GM18508 (cell line): ENCODE results near the gene ZRANB1.

Source experiments
- ATAC-seq: cut with Tn5 transposase; IDR thresholded peaks from one replicate; pipeline ENCODE4 v1.9.1; 2021; ENCODE audit warnings: moderate number of reproducible peaks; ENCODE audit not compliant: insufficient read depth, unreplicated experiment

ZRANB1 gene

DNA sequence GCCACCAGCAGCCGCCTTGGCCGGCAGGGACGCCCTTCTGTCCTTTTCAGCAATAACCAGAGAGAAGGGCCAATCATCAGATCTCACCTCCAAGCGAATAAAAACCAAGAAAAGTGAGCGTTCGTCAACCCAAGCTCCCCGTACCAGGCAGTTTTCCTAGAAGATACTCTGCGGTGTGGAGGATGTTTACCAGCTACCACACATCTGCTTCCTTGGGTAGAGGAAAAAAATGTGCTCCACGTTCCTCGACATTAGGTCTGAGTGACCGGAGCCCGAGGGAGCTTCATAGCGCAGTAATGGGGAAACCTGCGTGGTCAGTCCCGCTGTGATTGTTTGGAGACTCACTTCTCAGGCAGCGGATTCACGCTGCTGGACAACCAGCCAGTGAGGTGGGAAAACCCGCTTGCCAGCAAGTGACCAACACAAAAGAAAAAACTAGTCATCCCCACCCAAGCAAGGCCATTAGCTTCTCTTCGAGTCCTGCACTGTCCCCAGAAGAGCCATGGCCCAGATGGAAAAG is 73.0 kb downstream of the ZRANB1 start:
- ATAC-seq, result no peak

DNA sequence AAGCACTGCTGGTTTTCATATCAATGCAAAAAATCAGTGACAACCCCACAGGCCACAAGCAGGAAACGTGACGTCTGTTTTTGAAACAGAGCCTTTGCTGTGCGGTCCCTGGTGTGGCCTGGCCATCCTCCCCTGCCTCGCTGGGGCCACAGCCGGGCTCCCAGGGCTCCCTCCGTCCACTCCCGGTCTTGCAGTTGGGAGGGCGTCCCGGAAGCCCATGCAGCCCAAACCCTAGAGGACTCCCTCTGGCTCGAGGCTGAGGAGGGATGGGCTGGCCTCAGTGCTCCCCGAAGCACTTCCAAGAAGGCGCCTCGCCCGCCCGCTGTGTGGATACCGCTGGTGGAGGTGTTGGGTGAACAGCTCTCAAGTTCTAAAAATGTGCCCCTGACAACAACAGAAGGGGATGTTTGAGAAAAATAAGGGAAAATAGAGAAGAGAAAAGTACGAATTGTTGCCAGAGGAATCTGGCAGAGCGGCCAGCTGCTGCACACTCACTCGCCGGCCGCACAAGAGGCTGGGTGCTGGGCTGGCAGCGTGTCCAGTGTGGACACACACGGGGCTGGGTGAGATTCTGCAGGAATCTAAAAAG is 73.5 kb downstream of the ZRANB1 start:
- ATAC-seq, result no peak

DNA sequence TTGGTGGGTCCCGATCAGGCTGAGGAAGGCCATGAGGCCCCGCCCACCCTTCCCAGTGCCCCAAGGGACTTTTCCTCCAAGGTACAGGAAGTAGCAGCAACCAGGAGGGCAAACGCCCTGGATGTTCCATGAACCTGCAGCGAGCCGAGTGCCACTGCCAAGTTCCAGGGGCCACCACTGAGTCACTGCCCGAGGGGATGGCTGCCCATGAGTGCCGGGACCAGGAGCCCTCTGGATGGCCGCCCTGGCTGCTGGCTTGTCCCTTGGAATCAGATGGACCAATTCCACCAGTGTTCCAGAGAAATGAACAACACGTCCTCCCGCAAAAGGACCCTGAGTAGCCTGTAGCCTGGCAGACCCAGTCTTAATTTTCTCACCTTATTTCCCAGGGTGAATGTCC is 74.2 kb downstream of the ZRANB1 start:
- ATAC-seq, result no peak

DNA sequence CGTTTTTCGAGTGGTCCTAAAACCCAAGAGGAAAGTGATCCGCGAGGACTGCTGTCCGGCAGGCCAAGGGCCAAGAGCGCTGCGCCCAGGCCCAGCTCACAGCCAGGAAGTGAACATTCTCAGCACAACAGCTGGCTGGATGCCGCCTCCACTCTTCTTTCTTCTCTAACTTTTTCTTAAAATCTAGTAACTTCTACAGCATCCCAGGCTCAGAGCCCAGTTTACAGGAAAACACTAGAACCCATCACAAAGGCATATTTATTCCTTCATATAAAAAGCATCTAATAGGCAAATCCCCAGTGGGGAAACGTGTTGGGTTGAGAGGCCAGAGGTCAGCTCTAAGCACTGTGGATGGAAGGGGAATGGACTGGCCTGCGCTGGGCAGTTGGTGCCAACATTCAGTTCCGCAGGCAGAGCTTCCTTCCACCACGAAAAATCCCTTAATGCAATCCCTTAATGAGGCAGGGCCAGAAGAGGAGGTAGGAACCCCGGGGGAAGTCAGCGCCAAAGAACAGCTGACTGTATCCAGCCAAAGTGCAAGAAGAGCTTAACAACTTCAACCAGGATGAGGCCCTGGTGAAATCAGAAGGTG is 74.8 kb downstream of the ZRANB1 start:
- ATAC-seq, result no peak

DNA sequence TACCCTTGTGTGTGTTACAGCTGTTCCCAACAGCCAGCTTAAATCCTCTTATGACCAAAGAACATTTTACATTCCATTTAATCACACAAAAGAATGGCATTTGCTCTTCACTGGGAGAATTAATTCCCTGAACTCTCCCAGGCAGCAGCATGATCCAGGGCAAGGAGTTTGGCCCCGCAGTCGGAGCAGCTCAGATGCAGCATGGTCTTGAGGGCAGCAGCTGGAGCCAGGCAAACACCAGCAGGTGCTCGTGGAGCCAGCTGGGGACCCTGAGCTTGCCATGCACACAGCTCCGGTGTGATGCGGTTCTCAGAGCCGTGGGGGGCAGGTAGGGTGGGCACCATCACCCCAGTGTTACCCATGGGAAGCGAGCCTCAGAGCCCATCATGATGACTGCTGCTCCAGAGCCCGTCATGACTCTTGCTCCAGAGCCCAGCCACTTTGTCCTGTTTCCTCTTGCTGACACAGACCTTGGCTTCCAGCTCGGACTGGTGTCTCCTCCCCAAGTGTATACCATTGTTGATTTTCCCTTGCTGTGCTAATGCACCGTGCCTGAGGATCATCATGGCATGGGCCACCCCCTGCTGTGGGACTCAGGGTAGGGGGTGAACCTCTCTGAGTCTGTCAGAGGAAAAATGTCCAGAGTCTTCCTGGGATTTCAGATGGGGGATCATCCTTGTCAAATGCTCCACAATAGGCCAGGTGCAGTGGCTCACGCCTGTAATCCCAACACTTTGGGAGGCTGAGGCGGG is 75.8 kb downstream of the ZRANB1 start:
- ATAC-seq, result no peak

DNA sequence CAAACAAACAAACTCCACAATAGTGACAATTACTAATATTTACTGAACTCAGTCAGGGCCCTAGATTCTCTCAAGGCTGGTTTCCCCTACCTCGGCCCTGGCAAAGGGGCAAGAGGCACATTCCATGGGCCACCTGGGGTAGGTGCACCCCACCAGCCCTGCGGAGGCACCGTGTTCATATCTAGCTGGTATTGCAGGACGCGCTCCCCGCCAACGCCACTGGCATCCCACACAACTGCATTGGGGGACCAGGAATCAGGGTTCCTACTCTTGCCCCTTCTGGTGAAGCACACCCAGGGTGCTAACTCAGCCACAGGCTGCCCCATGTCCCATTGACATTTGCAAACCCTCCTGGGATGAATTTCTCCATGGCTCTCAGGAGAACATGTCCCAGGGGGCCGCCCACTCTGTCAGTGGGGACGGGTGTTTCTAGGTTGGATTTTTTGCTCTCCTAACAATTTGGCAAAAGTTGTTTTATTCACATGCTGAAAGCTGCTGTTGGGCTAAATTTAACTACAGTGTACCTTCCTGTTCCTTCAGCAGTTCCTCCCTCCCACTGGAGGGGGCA is 76.7 kb downstream of the ZRANB1 start:
- ATAC-seq, result no peak

DNA sequence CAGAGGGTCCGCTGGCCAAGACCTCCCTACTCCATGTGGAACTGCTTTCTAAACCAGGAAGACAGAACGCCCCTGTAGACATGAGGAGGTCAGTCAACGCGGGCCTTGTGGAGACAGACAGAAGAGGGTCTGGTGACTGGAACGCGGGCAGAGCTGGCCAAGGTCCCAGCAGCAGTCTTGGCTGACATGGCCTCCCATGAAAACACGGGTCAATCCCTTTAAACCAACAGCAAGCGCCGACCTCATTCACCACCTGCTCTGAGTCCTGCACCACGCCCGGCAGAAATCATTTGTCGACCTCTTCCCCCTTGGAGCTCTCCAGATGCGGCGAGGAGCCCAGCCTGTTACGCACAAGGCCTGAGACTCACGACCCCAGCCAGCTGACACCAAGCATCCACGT is 78.5 kb downstream of the ZRANB1 start:
- ATAC-seq, result no peak

DNA sequence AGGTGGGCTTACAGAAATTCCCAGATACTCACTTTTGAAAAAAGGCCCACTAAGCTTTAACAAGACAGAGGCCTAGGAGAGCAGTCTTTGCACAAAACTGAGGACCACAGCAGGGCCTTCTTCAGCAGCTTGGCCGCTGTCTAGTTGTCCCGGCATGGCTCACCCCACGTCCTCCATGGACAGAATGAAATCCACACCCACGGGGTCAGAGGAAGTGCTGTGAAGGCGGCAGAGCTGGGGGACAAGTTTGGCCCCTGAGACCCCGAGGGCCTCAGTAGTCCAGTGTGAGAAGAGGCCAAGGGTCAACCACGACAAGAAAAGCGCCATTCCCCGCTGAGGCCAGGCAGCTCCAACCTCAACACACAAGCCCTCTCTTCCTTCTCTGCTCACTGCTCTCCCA is 78.9 kb downstream of the ZRANB1 start:
- ATAC-seq, result no peak

DNA sequence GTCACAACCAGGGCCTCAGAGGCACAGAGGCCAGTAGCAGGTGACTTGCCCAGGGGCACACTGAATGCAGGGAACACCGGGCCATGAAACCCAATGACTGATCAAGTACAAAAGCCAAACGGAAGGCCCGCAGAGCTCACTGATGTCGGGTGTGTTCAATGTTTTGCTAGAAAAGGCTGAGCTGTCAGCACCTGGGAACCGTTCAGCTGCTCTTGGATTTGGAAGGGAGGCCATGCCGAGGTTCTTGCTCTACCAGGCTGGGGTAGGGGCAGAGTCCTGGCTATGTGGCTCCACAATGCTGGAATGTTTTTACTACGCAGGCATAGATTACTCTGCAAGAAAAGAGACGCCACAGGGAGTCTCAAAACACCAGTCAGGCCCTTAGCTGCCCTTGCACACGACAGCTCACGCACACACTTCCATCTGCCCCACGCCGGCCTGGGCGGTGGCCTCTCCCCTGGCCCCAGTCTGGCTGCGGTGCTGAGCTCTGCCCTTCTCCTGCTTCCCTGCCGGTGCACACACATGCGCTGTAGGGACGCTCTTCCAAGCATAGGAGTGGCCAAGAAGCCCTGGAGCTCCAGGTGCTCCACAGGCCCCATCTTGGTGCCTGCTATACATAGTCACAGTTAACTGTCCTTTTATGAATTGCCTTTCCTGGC is 79.9 kb downstream of the ZRANB1 start:
- no peak for ATAC-seq

DNA sequence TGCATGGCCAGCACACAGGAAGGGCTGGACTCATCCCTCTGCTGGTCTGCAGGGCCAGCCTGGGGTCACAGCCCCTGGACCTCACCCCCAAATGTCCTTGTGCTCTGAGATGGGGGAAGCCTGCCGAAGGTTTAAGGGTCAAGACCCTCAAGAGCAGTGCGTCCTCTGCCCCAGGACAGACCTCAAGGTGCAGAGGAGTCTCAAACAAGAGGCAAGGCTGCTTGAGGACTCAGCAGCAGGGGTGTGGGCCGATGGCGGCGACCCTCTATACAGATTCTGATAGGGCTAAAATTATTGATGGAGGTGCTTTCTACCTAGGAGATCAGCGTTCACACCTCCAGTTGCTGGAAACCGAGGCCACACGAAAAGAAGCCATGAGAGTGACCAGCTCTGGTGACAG is 80.7 kb downstream of the ZRANB1 start:
- no peak for ATAC-seq

DNA sequence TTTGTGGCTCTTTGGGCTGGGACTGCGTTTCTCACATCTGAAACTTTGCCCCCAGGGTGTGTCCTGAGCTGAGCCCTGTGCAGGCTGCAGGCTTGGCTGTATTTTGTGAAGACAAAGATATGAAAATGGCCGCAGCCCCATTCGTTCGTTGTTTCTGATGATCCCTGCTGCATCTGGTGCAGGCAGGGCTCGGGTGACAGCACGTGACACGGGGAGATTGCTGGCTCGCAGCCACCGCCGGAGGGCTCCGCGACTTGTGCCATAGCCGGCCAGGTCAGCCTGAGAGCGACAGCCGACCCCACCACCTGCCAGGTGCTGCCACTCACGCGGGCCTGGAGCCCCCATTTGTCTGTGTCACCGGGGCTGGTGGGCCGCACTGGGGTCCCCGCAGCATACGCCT is 81.3 kb downstream of the ZRANB1 start:
- no peak for ATAC-seq

DNA sequence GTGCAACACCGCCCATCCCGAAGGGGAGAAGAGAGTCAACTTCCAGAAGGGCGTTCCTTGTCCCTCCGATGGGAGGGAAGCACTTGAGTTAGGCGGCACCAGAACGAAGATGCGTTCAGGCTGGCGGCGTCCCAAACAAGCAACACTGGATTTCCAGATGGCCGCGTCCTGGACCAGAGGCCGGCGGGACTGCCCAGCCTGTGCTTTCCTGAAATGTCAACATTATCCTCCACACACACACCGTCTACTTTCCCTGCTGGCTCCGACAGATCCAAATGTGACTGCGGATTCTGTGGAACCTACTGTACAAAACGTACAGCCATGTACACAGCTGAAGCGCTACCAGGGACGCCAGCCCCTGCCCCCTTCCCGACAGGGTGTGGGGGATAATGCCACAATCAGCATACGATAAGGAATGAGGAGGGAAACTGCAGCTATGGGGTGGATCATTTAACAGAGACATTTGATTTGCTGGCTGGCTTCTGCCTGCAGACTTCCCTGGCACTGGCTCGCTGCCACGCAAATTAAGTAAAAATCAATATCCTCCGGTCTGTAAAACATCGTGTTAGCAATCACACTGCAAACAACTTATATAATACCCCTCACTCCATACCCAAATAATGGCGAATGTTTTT is 82.1 kb downstream of the ZRANB1 start:
- ATAC-seq, result no peak

DNA sequence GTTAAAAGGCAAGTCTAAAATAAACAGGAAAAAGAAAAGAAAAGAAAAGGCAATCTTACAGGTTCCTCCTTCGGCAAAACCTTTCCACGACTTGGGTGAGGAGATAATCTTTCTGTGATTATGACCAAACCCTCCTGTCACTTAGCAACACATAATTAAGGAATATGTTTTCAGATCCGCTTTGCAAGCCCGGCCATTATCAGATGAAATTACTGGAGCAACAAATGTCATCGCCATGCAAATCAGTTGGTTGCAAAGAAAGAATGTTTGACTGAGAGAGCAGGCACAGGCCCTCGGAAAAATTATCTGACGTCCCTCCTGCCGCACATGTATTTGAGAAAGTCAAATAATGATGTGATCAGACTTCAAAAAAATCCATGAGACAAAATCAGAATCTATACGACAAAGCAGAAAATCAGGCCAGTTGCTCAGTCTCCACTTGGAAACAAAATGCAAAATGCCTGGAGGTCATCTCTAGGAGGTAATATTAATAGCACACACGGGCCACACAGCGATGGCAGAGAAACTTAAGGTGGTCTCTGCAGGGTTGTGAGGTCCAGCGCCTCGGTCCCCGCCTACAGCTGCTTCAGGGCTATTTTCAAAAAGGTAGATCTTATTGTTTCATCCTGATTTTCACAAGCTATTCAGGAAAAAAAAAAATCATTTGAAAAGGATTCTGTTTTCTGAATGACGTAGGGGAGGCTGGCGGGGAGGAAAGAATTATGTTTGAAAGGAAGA is 82.7 kb downstream of the ZRANB1 start:
- no peak for ATAC-seq

DNA sequence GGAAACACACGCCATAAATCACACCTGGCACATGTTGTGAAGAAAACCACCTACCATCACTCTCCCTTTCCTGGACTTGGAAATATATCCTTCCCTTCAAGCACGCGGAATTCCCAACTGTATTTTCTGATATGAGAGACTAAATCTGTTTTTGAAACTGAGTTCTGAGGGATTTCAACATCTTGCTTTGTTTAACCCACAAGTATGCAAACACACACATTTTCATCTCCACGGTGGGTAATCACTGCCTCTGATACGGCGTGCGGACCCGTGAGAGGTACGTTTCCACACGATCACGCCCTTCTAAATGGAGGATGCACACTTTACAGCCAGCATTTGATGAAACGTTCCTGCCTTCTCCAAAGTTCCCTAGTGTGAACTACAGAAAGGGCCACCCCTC is 83.4 kb downstream of the ZRANB1 start:
- no peak for ATAC-seq

DNA sequence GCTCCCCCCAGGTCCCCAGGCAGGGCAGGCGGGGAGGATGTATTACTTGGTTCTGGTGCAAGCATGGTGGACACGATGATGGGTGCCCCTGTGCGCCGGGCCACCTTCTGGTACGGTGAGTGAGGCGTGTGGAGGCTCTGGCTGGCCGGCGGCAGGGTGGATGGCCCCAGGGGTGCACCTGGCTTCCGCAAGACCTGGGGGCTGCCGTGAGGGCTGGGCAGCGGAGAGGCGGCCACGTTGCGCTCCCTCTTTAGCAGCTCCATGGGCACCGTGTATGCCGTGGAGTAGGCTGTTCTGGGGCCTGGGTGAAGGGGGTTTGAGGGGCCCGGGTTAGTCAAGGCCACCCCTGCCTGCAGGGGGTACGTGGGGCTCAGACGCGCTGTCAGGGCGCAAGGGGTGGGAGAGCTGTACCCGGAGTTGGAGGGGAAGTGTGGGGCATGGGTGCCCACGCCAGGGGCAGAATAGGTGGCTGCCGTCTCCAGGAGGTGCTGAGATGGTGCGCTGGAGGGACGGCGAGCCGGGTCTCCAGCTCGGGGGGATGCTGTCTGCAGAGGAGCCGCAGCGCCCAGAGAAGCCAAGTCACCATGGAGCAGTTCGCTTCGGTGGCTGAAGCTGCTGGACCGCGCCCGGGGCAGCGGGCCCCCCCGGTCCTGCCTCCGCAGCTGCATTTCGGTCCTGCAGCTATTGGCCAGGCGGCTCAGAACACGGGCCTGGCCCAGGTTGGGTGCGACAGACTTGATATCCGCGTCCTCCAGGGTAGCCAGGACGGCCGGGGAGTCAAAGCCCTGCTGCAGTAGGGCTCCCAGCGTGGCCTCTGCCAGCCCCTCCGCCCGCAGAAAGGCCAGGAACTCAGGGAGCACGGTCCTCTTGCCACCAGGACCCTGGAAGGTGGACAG is 84.4 kb downstream of the ZRANB1 start:
- no peak for ATAC-seq

DNA sequence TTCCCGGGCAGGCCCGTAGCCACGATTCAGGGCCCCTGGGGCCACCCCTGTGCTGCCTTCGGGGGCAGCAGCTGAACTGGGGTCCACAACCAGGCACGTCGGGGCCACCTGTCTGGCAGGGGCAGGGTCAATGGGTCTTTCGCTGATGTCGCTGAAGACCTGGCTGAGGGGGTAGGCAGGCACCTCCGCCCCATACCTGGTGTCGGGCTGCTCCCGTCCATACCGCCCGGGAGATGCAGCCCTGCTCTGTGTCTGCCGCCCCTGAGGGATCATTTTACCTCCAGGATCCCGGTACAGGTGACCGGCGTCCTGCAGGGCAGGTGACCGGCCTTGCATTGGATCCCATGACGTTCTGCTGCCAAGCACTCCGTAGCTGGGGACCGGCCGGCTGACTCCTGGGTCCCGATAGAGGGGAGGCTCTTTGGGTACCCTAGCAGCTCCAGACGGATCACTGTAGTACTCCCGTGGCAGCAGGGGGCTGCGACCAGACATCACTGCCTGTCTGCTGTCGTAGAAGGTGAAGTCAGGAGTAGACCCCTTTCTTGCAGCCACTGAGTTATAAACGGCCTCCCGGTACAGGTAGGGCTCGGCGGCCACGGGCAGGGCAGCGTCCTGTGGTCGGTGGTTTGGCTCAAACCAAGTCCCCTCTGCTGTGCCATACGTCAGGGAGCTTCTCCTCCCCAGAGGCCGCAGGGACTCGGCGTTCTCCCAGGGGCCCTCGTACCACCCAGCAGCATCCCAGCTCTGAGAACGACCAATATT is 85.2 kb downstream of the ZRANB1 start:
- ATAC-seq, result no peak

DNA sequence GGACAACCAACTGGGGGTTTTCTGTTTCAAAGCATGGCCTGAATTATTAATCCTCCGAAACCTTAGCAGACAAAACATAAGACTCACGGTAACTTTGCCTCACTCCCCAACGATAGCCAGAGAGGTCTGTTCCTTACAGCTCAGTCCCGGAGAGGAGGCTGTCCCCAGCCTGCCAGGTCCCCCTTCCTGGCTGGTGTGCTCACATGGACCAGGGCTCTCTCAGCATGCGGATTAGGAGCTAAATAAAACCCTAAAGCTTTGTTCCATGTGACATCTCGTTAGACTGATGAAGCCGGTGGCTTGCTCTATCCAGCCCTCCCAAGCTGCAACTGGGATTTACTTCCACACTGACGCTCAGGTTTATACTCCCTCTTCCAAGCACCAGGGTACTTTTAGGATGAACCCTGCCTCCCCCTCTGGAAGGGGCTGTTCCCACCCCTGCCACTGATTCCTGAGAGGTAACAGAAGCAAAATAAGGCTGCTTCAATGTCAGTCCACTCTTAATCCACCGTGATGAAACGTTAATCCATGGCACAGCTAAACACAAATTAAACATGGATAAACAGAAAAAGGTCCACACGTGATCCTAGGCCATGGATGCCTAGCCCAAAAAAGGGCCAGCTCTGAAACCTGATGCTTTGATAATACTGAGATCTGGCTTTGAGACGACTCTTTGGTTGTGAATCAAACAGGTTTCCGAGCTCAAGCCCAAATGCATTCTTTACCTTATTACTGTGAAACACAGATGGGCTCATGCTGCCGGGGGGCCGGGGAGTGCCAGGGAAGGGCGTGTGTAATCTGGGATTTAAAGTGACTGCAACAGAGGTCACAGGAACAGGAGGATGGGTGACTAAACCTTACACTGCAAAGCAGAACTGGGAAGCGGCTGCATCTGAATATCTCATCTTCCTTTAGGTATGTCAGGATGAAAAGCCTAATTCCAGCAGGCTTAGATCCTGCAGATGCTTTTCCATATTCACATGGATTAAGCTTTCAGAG is 86.2 kb downstream of the ZRANB1 start:
- no peak for ATAC-seq
